Stimulated activated memory B cell treated with anti-CD40 and anti-IgM and Interleukin-4, amounts not matched to agents 10 μg/mL and 1 μg/mL and 100 μg/mL, for 72 hours (primary cell): ENCODE measurements around the gene MYMK.

Experiments
- ATAC-seq: fragments of 150-1000 bp; cut with Tn5 transposase; 2 replicates; pipeline ENCODE4 v1.10.0; 2021
- H3K27ac Mint-ChIP-seq: one replicate; pipeline ENCODE4 v1.8.0; 2022; ENCODE audit warnings: mild to moderate bottlenecking, mixed read lengths
- H3K27me3 Mint-ChIP-seq: one replicate; pipeline ENCODE4 v1.8.0; 2022; ENCODE audit warnings: mixed read lengths
- H3K36me3 Mint-ChIP-seq: one replicate; pipeline ENCODE4 v1.8.0; 2022; ENCODE audit warnings: mixed read lengths
- H3K4me1 Mint-ChIP-seq: one replicate; pipeline ENCODE4 v1.8.0; 2022; ENCODE audit warnings: mixed read lengths
- H3K4me3 Mint-ChIP-seq: one replicate; pipeline ENCODE4 v1.8.0; 2022; ENCODE audit warnings: mild to moderate bottlenecking, moderate library complexity, mixed read lengths
- H3K9me3 Mint-ChIP-seq: one replicate; pipeline ENCODE4 v1.8.0; 2022; ENCODE audit warnings: mixed read lengths

The MYMK gene

GRCh38 chr9:133494636-133495326 lies 30.0 kb downstream of the MYMK start:
- ATAC-seq: no peak
- H3K27ac Mint-ChIP-seq: no peak overlapping the region
- H3K4me3 Mint-ChIP-seq: no peak overlapping the region
- peaks cover 45% of the 10 kb centered on the region for H3K27me3 Mint-ChIP-seq
- H3K36me3 Mint-ChIP-seq: no peaks in the 10 kb centered on the region
- no peaks in the 10 kb centered on the region for H3K9me3 Mint-ChIP-seq
- H3K4me1 Mint-ChIP-seq: no peaks in the 10 kb centered on the region

- ATAC-seq: no peak
- no peak overlapping the region for H3K4me3 Mint-ChIP-seq
- no peaks in the 10 kb centered on the region for H3K4me1 Mint-ChIP-seq
- peaks cover 52% of the 10 kb centered on the region for H3K27me3 Mint-ChIP-seq
- no peaks in the 10 kb centered on the region for H3K36me3 Mint-ChIP-seq
- H3K27ac Mint-ChIP-seq: no peak overlapping the region
- no peaks in the 10 kb centered on the region for H3K9me3 Mint-ChIP-seq
Observed at GRCh38 chr9:133493845-133494540, 30.8 kb downstream of the MYMK start.

GRCh38 chr9:133493428-133493827 lies 31.3 kb downstream of the MYMK start:
- Mint-ChIP-seq H3K4me3 (no peak overlapping the region), H3K9me3 (no peaks in the 10 kb centered on the region), H3K27me3 (peaks cover 47% of the 10 kb centered on the region), H3K4me1 (no peaks in the 10 kb centered on the region), H3K27ac (no peak overlapping the region), H3K36me3 (no peaks in the 10 kb centered on the region)
- ATAC-seq: no peak

DNA sequence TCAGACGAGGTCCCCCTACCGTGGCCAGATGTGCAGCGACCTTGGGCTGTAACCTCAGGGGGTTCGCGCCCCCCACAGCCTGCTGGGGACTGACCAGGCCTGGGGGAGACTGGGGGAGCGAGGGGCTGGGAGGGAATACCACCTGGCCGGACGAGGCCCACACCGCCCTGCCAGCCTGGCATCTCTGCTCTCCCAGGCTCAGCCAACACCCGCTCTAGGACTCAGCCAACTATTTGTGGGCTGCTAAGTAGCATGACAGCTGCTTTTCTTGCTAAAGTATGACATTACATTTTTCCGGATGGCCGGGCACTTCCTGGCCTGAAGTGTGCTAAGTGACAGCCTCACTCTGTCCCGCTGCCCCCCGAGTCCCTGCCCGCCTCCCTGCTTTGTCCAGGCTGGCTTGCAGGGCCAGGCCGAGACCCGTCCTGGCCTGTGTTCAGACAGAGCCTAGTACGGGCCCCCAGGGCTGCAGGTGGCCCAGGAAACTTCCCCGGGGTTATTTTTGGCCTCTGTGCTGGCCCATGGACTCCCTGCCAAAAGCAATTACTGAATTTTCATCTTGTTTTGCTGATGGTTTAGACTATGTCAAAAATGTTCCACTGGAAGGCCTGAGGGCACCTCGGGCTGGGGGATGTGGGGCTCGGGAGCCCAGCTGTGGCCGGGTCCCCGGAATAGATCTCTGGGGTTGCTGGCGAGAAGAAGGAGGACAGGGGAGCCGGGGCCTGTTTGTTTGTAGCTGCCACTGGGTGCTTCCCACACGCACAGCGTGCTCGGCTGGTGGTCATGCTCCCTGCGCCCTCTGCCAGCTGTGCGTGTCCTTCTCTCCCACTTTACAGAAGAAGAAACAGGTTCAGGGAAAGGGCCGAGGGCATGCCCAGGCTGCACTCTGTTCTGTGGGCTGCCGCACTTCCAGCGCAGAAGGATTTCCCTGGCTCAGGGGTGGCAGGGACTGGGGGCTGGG lies 32.4 kb downstream of the MYMK start:
- no peak for ATAC-seq
- H3K27ac Mint-ChIP-seq: no peak overlapping the region

GRCh38 chr9:133491656-133491925 lies 33.2 kb downstream of the MYMK start:
- ATAC-seq: no peak
- no peaks in the 10 kb centered on the region for H3K36me3 Mint-ChIP-seq

More for the DNA sequence above, 32.4 kb downstream of the MYMK start:
- peaks cover 36% of the 10 kb centered on the region for H3K27me3 Mint-ChIP-seq
- no peak overlapping the region for H3K4me3 Mint-ChIP-seq
- no peaks in the 10 kb centered on the region for H3K4me1 Mint-ChIP-seq
- H3K9me3 Mint-ChIP-seq: no peaks in the 10 kb centered on the region
- no peaks in the 10 kb centered on the region for H3K36me3 Mint-ChIP-seq

GRCh38 chr9:133490865-133491655 lies 33.7 kb downstream of the MYMK start:
- Mint-ChIP-seq H3K4me3 (no peak overlapping the region), H3K4me1 (peaks cover 5% of the 10 kb centered on the region), H3K27me3 (peaks cover 30% of the 10 kb centered on the region), H3K9me3 (no peaks in the 10 kb centered on the region), H3K36me3 (no peaks in the 10 kb centered on the region), H3K27ac (no peak overlapping the region)
- no peak for ATAC-seq

More at GRCh38 chr9:133491656-133491925, 33.2 kb downstream of the MYMK start:
- no peaks in the 10 kb centered on the region for H3K4me1 Mint-ChIP-seq
- no peak overlapping the region for H3K27ac Mint-ChIP-seq
- peaks cover 30% of the 10 kb centered on the region for H3K27me3 Mint-ChIP-seq
- H3K4me3 Mint-ChIP-seq: no peak overlapping the region
- H3K9me3 Mint-ChIP-seq: no peaks in the 10 kb centered on the region

DNA sequence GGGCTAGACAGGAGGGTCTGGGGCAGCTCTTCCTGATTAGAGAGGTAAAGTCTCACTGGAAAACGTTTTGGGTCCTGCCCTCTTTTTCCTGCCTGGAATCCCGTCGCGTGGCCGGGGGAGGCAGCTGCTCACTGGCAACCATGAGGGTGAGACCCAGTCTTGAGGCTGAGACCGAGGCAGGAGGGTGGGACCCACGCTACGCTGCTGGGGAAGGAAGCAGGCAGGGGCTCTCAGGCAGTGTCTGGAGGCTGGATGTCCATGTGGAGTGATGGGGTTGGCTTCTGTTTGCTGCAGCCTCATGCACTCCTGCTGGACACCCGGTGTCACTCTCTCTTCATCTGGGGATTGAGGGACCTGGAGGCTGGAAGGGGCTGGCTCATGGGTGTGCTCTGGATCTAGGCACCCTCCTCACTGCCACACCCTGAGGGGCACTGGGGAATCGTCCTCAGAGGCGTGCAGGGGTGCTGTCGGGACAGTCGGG lies 34.5 kb downstream of the MYMK start:
- no peak for ATAC-seq
- H3K9me3 Mint-ChIP-seq: no peaks in the 10 kb centered on the region
- no peak overlapping the region for H3K27ac Mint-ChIP-seq
- H3K36me3 Mint-ChIP-seq: no peaks in the 10 kb centered on the region
- H3K4me3 Mint-ChIP-seq: no peak overlapping the region
- H3K4me1 Mint-ChIP-seq: peaks cover 8% of the 10 kb centered on the region
- peaks cover 30% of the 10 kb centered on the region for H3K27me3 Mint-ChIP-seq

DNA sequence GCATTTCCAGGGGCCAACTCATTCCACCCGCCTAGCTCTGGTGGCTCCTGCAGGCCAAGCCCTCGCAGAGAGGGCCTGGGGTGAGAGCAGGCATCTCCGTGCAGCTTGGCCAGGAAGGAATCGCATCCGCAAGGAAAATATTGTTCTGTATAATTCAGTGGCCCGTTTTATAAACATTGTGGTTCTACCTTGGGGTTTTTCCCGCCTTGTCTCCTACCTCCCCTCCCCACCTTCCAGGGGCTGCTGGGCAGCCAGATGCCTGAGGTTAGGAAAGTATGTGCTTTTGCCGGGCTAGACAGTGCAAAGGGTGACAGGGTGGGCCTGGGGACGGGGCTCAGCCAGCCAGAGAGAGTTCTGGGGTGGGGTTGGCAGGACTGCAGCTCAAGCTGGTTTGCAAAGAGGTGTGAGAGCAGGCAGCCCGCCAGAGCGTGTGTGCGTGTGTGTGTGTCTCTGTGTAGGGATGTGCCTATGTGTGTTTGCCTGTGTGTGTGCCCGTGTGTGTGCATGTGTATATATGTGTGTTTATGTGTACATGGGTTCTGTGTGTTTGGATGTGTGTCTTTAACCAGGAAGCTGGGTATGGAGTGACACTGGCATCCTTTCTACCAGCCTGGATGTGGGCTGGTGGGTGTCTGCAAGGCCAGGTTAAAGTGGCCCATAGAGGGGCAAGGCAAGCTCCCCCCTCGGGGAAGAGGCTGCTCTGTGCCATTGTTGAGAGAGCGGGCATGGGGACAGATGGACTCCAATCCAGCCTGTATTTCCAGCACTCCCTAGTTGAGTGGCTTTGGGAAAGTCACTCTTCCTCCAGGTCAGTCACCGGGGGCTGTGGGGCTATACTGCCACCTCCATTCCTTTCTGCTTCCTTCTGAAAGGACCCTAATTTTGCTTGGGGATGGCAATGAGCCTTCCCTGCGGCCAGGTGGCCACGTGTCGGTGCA lies 35.2 kb downstream of the MYMK start:
- H3K4me1 Mint-ChIP-seq: peaks cover 8% of the 10 kb centered on the region
- ATAC-seq: no peak
- peaks cover 30% of the 10 kb centered on the region for H3K27me3 Mint-ChIP-seq
- no peak overlapping the region for H3K4me3 Mint-ChIP-seq
- no peaks in the 10 kb centered on the region for H3K9me3 Mint-ChIP-seq
- no peaks in the 10 kb centered on the region for H3K36me3 Mint-ChIP-seq
- H3K27ac Mint-ChIP-seq: no peak overlapping the region

DNA sequence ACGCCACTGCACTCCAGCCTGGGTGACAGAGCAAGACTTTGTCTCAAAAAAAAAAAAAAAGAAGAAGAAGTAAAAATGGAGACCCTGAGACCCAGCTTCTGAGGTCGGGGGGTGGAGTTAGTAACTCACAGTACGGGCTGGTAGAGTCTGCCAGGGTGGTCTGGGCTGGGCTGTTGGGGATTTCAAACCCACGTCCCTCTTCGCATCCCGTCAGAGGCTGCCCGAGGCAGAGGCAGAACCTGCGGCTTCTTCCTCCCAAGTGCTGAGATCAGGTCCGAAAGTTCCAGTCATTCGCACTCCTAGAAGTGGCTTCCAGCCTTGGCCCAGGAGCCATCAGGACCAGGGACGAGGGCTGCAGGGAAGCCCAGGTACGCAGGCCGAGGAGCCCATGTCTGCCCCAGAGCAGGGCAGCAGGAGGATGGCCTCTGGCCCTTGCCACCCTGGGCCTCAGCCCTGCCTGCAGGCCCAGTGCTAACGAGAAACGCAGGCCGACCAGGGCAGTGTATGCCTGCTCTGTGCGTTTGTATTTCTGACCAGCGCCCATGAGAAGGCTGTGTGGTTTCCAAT lies 36.0 kb downstream of the MYMK start:
- peaks cover 8% of the 10 kb centered on the region for H3K4me1 Mint-ChIP-seq
- H3K36me3 Mint-ChIP-seq: no peaks in the 10 kb centered on the region
- H3K27ac Mint-ChIP-seq: no peak overlapping the region
- no peak for ATAC-seq
- H3K4me3 Mint-ChIP-seq: no peak overlapping the region
- H3K9me3 Mint-ChIP-seq: no peaks in the 10 kb centered on the region
- peaks cover 30% of the 10 kb centered on the region for H3K27me3 Mint-ChIP-seq

GRCh38 chr9:133487331-133487725 lies 37.4 kb downstream of the MYMK start:
- no peaks in the 10 kb centered on the region for H3K36me3 Mint-ChIP-seq
- H3K4me1 Mint-ChIP-seq: peaks cover 8% of the 10 kb centered on the region
- no peaks in the 10 kb centered on the region for H3K9me3 Mint-ChIP-seq
- ATAC-seq: no peak
- no peak overlapping the region for H3K27ac Mint-ChIP-seq
- peaks cover 30% of the 10 kb centered on the region for H3K27me3 Mint-ChIP-seq
- no peak overlapping the region for H3K4me3 Mint-ChIP-seq

- Mint-ChIP-seq H3K4me3 (peak overlapping the region; percentile 72), H3K36me3 (no peaks in the 10 kb centered on the region), H3K27me3 (peaks cover 16% of the 10 kb centered on the region), H3K27ac (peak overlapping the region; percentile 73), H3K4me1 (peaks cover 8% of the 10 kb centered on the region), H3K9me3 (no peaks in the 10 kb centered on the region)
- peak; percentile 68 for ATAC-seq
Observed at GRCh38 chr9:133485531-133486260, 39.1 kb downstream of the MYMK start.

DNA sequence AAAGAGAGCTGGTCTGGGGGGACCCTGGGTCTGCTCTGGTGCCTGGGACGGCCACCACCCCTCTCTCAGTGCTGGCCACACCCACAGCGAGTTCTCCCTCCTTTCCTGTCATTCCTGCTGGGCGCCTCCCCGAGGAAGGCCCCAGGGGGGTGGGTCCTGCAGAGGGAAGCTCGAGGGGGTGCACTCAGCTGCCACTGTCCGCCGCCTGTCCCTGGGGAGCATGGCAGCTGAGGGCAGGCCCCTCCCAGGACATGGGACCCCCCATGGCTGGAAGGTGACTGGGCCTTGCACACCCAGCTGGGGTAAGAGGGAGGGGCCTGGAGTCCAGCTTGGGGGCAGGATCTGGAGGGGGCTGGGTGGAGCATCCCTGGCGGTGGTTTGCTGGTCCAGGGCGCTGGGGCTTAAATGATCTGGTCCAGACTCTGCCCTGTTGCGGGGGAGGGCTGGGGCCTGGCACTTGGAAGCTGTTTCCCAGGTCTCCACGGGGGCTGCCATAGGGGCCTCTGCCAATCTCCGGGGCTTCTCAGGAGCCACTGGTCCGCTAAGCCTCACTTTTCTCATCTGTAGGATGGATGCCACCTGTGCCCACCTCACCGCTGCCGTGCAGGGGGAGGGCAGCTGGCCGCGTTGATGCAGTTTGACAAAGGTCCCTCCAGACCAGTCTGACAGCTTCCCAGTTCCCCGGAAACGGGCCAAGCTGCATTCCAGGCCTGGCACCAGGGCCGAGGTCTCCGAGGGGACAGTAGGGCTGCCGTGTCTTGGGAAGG lies 39.9 kb downstream of the MYMK start:
- Mint-ChIP-seq H3K4me3 (no peak overlapping the region), H3K9me3 (no peaks in the 10 kb centered on the region), H3K36me3 (no peaks in the 10 kb centered on the region), H3K27me3 (peaks cover 8% of the 10 kb centered on the region), H3K4me1 (peaks cover 12% of the 10 kb centered on the region), H3K27ac (no peak overlapping the region)
- no peak for ATAC-seq

DNA sequence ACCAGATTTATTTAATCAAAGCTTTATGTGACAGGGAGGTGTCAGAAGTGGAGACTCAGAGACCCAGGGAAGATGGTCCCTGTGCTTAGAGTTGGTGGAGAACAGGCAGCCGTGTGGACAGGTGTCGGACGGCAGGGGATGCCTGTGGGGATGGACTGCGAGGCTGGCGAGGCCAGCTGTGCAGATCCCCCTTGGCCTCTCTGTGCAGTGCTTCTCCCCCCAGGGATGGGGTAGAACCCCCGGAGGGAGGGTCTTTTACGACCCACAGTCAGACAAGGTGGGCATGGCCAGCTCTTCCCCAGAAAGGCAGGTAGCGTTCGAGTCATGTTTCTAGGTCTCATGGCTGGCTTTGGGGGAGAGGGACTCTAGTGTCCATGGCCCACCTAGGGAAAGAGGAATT lies 41.1 kb downstream of the MYMK start:
- H3K27ac Mint-ChIP-seq: no peak overlapping the region
- no peaks in the 10 kb centered on the region for H3K9me3 Mint-ChIP-seq
- ATAC-seq: no peak
- no peak overlapping the region for H3K4me3 Mint-ChIP-seq
- no peaks in the 10 kb centered on the region for H3K36me3 Mint-ChIP-seq
- no peaks in the 10 kb centered on the region for H3K27me3 Mint-ChIP-seq
- peaks cover 20% of the 10 kb centered on the region for H3K4me1 Mint-ChIP-seq
